ENCODE results near the gene CEP128. TPM values are rescaled to one million over a fixed set of nuclear protein-coding genes. Genes with fewer than 3 reads are reported as not detected.

Gene CEP128
- total RNA-seq, 4 donors from 2014 or later, result 1.3 to 29.8 (median 11.9) TPM

- Histone ChIP-seq H3K9me3 (no peaks in the 10 kb centered on the region), H3K27me3 (no peaks in the 10 kb centered on the region), H3K36me3 (no peaks in the 10 kb centered on the region), H3K4me1 (no peaks in the 10 kb centered on the region), H3K4me3 (no peak overlapping the region), H3K27ac (no peak overlapping the region)
- intact Hi-C loops (cut with DNase I; ENCODE audit: low total_unique reads), result no loop called here
- no peak for DNase-seq
- no peak for TF ChIP-seq CTCF (IDR thresholded peaks at IDR 0.05)
- TF ChIP-seq POLR2A (IDR thresholded peaks at IDR 0.05), result no peak
These were observed 171.2 kb downstream of the CEP128 start for GRCh38 chr14:80770114-80770908.

GRCh38 chr14:80768646-80769045 is 172.9 kb downstream of the CEP128 start:
- DNase-seq, result no peak
- no peak for TF ChIP-seq CTCF (IDR thresholded peaks at IDR 0.05)
- TF ChIP-seq POLR2A (IDR thresholded peaks at IDR 0.05), result no peak

GRCh38 chr14:80764921-80765507 is 176.5 kb downstream of the CEP128 start:
- Histone ChIP-seq H3K4me1 (no peaks in the 10 kb centered on the region), H3K27me3 (no peaks in the 10 kb centered on the region), H3K4me3 (no peak overlapping the region), H3K9me3 (no peaks in the 10 kb centered on the region), H3K36me3 (no peaks in the 10 kb centered on the region), H3K27ac (no peak overlapping the region)
- DNase-seq, result no peak
- intact Hi-C loops (cut with DNase I; ENCODE audit: low total_unique reads), result no loop called here
- TF ChIP-seq POLR2A (IDR thresholded peaks at IDR 0.05) (no peak), CTCF (IDR thresholded peaks at IDR 0.05) (no peak)

More at GRCh38 chr14:80768646-80769045, 172.9 kb downstream of the CEP128 start:
- no peaks in the 10 kb centered on the region for H3K9me3 ChIP-seq
- intact Hi-C loops (cut with DNase I; ENCODE audit: low total_unique reads), result no loop called here
- H3K36me3 ChIP-seq, result no peaks in the 10 kb centered on the region
- H3K4me1 ChIP-seq, result no peaks in the 10 kb centered on the region
- no peak overlapping the region for H3K4me3 ChIP-seq
- H3K27me3 ChIP-seq, result no peaks in the 10 kb centered on the region
- no peak overlapping the region for H3K27ac ChIP-seq

- no peak overlapping the region for H3K27ac ChIP-seq
- TF ChIP-seq CTCF (IDR thresholded peaks at IDR 0.05) (no peak), POLR2A (IDR thresholded peaks at IDR 0.05) (no peak)
- no peaks in the 10 kb centered on the region for H3K36me3 ChIP-seq
- H3K27me3 ChIP-seq, result no peaks in the 10 kb centered on the region
- H3K9me3 ChIP-seq, result no peaks in the 10 kb centered on the region
- H3K4me1 ChIP-seq, result no peaks in the 10 kb centered on the region
- H3K4me3 ChIP-seq, result no peak overlapping the region
- DNase-seq, result no peak
- intact Hi-C loops (cut with DNase I; ENCODE audit: low total_unique reads), result no loop called here
These were observed 177.0 kb downstream of the CEP128 start for GRCh38 chr14:80764496-80764895.

GRCh38 chr14:80762641-80763228 is 178.8 kb downstream of the CEP128 start:
- Histone ChIP-seq H3K9me3 (no peaks in the 10 kb centered on the region), H3K27me3 (no peaks in the 10 kb centered on the region), H3K4me3 (no peak overlapping the region), H3K27ac (no peak overlapping the region), H3K4me1 (no peaks in the 10 kb centered on the region), H3K36me3 (no peaks in the 10 kb centered on the region)
- TF ChIP-seq POLR2A (IDR thresholded peaks at IDR 0.05) (no peak), CTCF (IDR thresholded peaks at IDR 0.05) (no peak)
- no peak for DNase-seq
- intact Hi-C loops (cut with DNase I; ENCODE audit: low total_unique reads), result no loop called here

All from uterus (tissue), 4 donors.